ENCODE data around the gene SBF2. TPM values are rescaled to one million over a fixed set of nuclear protein-coding genes. Genes with fewer than 3 reads are reported as not detected.

SBF2 gene
- total RNA-seq, 4 donors from 2014 or later = 44.6 to 59.4 (median 53.4) TPM

- intact Hi-C loops (cut with DNase I) = no loop called here
- Histone ChIP-seq H3K27me3 (no peaks in the 10 kb centered on the region), H3K9me3 (no peaks in the 10 kb centered on the region), H3K4me3 (no peak overlapping the region), H3K4me1 (peaks cover 18 to 26% (median 23%) of the 10 kb centered on the region in 4 donors), H3K36me3 (no peaks in the 10 kb centered on the region), H3K27ac (replicated peaks in 1 of 4) (peak overlapping the region; percentile 44 to 70 (median 63))
- no peak for DNase-seq (ENCODE audit: extremely low spot score)
- 61% methylated on average over 5 of the region's 5 CpGs for WGBS
- TF ChIP-seq POLR2AphosphoS5 (IDR thresholded peaks at IDR 0.05) = peak; percentile 20 to 39
- peak; percentile 5 for TF ChIP-seq EP300 (IDR thresholded peaks at IDR 0.05)
- TF ChIP-seq POLR2A (IDR thresholded peaks at IDR 0.05; ENCODE audit: low read depth) = no peak
These were observed 528.5 kb downstream of the SBF2 start for GRCh38 chr11:9765320-9766101.

GRCh38 chr11:9763301-9763700, 530.7 kb downstream of the SBF2 start:
- H3K4me3 ChIP-seq = no peak overlapping the region
- intact Hi-C loops (cut with DNase I) = loop anchor here (5.0 kb wide), 1 partner anchor 39 kb away; no protein-coding TSS in a partner anchor

GRCh38 chr11:9762531-9762930, 531.5 kb downstream of the SBF2 start:
- H3K27ac ChIP-seq (replicated peaks in 1 of 4) = no peak overlapping the region
- H3K4me1 ChIP-seq = peaks cover 44 to 52% (median 48%) of the 10 kb centered on the region in 4 donors
- 93% methylated on average over 4 of the region's 4 CpGs for WGBS
- TF ChIP-seq EP300 (IDR thresholded peaks at IDR 0.05) (no peak), POLR2AphosphoS5 (IDR thresholded peaks at IDR 0.05) (no peak), CTCF (IDR thresholded peaks at IDR 0.05) (no peak), POLR2A (IDR thresholded peaks at IDR 0.05; ENCODE audit: low read depth) (no peak)
- H3K4me3 ChIP-seq = no peak overlapping the region
- H3K36me3 ChIP-seq = no peaks in the 10 kb centered on the region
- H3K9me3 ChIP-seq = no peaks in the 10 kb centered on the region
- intact Hi-C loops (cut with DNase I) = loop anchor here (5.0 kb wide), 1 partner anchor 40 kb away; no protein-coding TSS in a partner anchor
- H3K27me3 ChIP-seq = no peaks in the 10 kb centered on the region
- DNase-seq (ENCODE audit: extremely low spot score) = no peak

More at GRCh38 chr11:9763301-9763700, 530.7 kb downstream of the SBF2 start:
- no peaks in the 10 kb centered on the region for H3K9me3 ChIP-seq
- 91% methylated on average over 1 of the region's 1 CpG for WGBS
- no peak overlapping the region for H3K27ac ChIP-seq (replicated peaks in 1 of 4)
- peaks cover 39 to 47% (median 44%) of the 10 kb centered on the region in 4 donors for H3K4me1 ChIP-seq
- TF ChIP-seq POLR2A (IDR thresholded peaks at IDR 0.05; ENCODE audit: low read depth) (no peak), CTCF (IDR thresholded peaks at IDR 0.05) (no peak), EP300 (IDR thresholded peaks at IDR 0.05) (no peak), POLR2AphosphoS5 (IDR thresholded peaks at IDR 0.05) (no peak)
- no peaks in the 10 kb centered on the region for H3K36me3 ChIP-seq
- H3K27me3 ChIP-seq = no peaks in the 10 kb centered on the region
- no peak for DNase-seq (ENCODE audit: extremely low spot score)

- Histone ChIP-seq H3K36me3 (no peaks in the 10 kb centered on the region), H3K9me3 (no peaks in the 10 kb centered on the region), H3K4me1 (peaks cover 46 to 56% (median 51%) of the 10 kb centered on the region in 4 donors), H3K4me3 (no peak overlapping the region), H3K27ac (replicated peaks in 1 of 4) (no peak overlapping the region), H3K27me3 (no peaks in the 10 kb centered on the region)
- WGBS = 93% methylated on average over 6 of the region's 6 CpGs
- TF ChIP-seq POLR2A (IDR thresholded peaks at IDR 0.05; ENCODE audit: low read depth) = no peak
- TF ChIP-seq CTCF (IDR thresholded peaks at IDR 0.05) = no peak
- TF ChIP-seq EP300 (IDR thresholded peaks at IDR 0.05) = no peak
- TF ChIP-seq POLR2AphosphoS5 (IDR thresholded peaks at IDR 0.05) = no peak
- intact Hi-C loops (cut with DNase I) = loop anchor here (5.0 kb wide), 1 partner anchor 41 kb away; no protein-coding TSS in a partner anchor
- no peak for DNase-seq (ENCODE audit: extremely low spot score)
These were observed 532.5 kb downstream of the SBF2 start for GRCh38 chr11:9761441-9761945.

- no peaks in the 10 kb centered on the region for H3K27me3 ChIP-seq
- H3K36me3 ChIP-seq = no peaks in the 10 kb centered on the region
- no peaks in the 10 kb centered on the region for H3K9me3 ChIP-seq
- WGBS = 17% methylated on average over 3 of the region's 3 CpGs
- H3K27ac ChIP-seq (replicated peaks in 1 of 4) = peak overlapping the region; percentile 86 to 94 (median 91)
- intact Hi-C loops (cut with DNase I) = loop anchor here (5.0 kb wide), 1 partner anchor 42 kb away; no protein-coding TSS in a partner anchor
- TF ChIP-seq POLR2A (IDR thresholded peaks at IDR 0.05; ENCODE audit: low read depth) (no peak), CTCF (IDR thresholded peaks at IDR 0.05) (no peak), POLR2AphosphoS5 (IDR thresholded peaks at IDR 0.05) (no peak), EP300 (IDR thresholded peaks at IDR 0.05) (no peak)
- peaks cover 44 to 52% (median 51%) of the 10 kb centered on the region in 4 donors for H3K4me1 ChIP-seq
- DNase-seq (ENCODE audit: extremely low spot score) = peak; percentile 95
- no peak overlapping the region for H3K4me3 ChIP-seq
These were observed 533.8 kb downstream of the SBF2 start for GRCh38 chr11:9760193-9760575.
